SK-N-SH (cell line): ENCODE results near the gene HAT1. TPM values are rescaled to one million over a fixed set of nuclear protein-coding genes. Genes with fewer than 3 reads are reported as not detected.

Experiments used
- CTCF ChIA-PET: fragments of 300-600, 350-600 bp; formaldehyde crosslinking; extraction: SDS; loops from one replicate; lab custom pipeline; 2021; lab: Yijun Ruan, JAX
- POLR2A ChIA-PET: fragments of 350-600 bp; sonication (Branson Sonifier 250); formaldehyde crosslinking; extraction: SDS; loops from one replicate; lab custom pipeline; 2020; ENCODE audit warnings: antibody characterized with exemption, inconsistent platforms; lab: Yijun Ruan, JAX
- DNase-seq: peaks from one replicate; pipeline ENCODE4 v3.0.0; 2012
- H2AFZ ChIP-seq: fragments of 200-600 bp; sonication (generic); 2 replicates; pipeline ENCODE4 v1.8.1; 2016; ENCODE audit warnings: antibody characterized with exemption, mild to moderate bottlenecking, low read depth
- H3F3A ChIP-seq: fragments of 200-600 bp; sonication (generic); replicated peaks from 2 replicates; pipeline ENCODE3; 2016; ENCODE audit warnings: antibody characterized with exemption, mild to moderate bottlenecking; ENCODE audit not compliant: insufficient read depth
- H3K27ac ChIP-seq, 2 experiments: fragments of 200-500 bp in 1 of 2; fragments of 200-600 bp in 1 of 2; sonication (Bioruptor generic) in 1 of 2; sonication (generic), shearing (Covaris generic) in 1 of 2; 2 replicates each; pipeline versions ENCODE4 v1.5.1 to v1.6.1; 2014 to 2016; ENCODE audit warnings: low read depth in 2 of 2, inconsistent platforms in 1 of 2, low read length in 1 of 2, mild to moderate bottlenecking in 1 of 2, mixed read lengths in 1 of 2
- H3K27me3 ChIP-seq: fragments of 200-600 bp; sonication (generic), shearing (Covaris generic); 2 replicates; pipeline ENCODE4 v1.6.1; 2016; ENCODE audit warnings: mixed run types; ENCODE audit not compliant: insufficient read depth
- H3K36me3 ChIP-seq, 2 experiments: fragments of 200-500 bp in 1 of 2; fragments of 200-600 bp in 1 of 2; sonication (Bioruptor generic) in 1 of 2; sonication (generic) in 1 of 2; replicated peaks in 1 of 2; 2 replicates each; pipeline versions ENCODE3 to v1.5.1; 2014 to 2016; ENCODE audit warnings: low read length in 1 of 2, mild to moderate bottlenecking in 1 of 2; ENCODE audit not compliant: insufficient read depth in 2 of 2, control insufficient read depth in 1 of 2
- H3K4me1 ChIP-seq, 2 experiments: fragments of 200-500 bp in 1 of 2; fragments of 200-600 bp in 1 of 2; sonication (Bioruptor generic) in 1 of 2; sonication (generic), shearing (Covaris generic) in 1 of 2; 2 replicates each; pipeline versions ENCODE4 v1.5.1 to v1.6.1; 2014 to 2016; ENCODE audit warnings: low read depth in 1 of 2, low read length in 1 of 2, mixed run types in 1 of 2; ENCODE audit not compliant: insufficient read depth in 2 of 2, control insufficient read depth in 1 of 2
- H3K4me2 ChIP-seq: fragments of 200-600 bp; sonication (generic), shearing (Covaris generic); 2 replicates; pipeline ENCODE4 v1.6.1; 2017; ENCODE audit warnings: mixed run types
- H3K4me3 ChIP-seq, 2 experiments: fragments of 200-500 bp in 1 of 2; fragments of 200-600 bp in 1 of 2; sonication (Bioruptor generic) in 1 of 2; sonication (generic), shearing (Covaris generic) in 1 of 2; 2 replicates each; pipeline versions ENCODE4 v1.5.1 to v1.8.1; 2014 to 2016; ENCODE audit warnings: low read depth in 2 of 2, inconsistent platforms in 1 of 2, low read length in 1 of 2, mild to moderate bottlenecking in 1 of 2, mixed read lengths in 1 of 2, moderate library complexity in 1 of 2
- H3K79me2 ChIP-seq: fragments of 200-600 bp; sonication (generic); 2 replicates; pipeline ENCODE4 v1.8.1; 2017; ENCODE audit warnings: mild to moderate bottlenecking; ENCODE audit not compliant: insufficient read depth
- H3K9ac ChIP-seq: fragments of 200-600 bp; sonication (generic); 2 replicates; pipeline ENCODE4 v1.6.1; 2017; ENCODE audit warnings: mixed run types
- H3K9me2 ChIP-seq: fragments of 200-600 bp; sonication (generic); 2 replicates; pipeline ENCODE4 v1.6.1; 2017; ENCODE audit warnings: mixed run types
- H3K9me3 ChIP-seq: fragments of 200-600 bp; sonication (generic); 2 replicates; pipeline ENCODE4 v1.6.1; 2017; ENCODE audit warnings: mixed run types, mild to moderate bottlenecking, moderate library complexity
- H4K20me1 ChIP-seq: fragments of 200-600 bp; sonication (generic); 2 replicates; pipeline ENCODE4 v1.6.1; 2017; ENCODE audit warnings: mild to moderate bottlenecking, mixed run types; ENCODE audit not compliant: insufficient read depth
- FOXJ3 ChIP-seq: sonication (generic); formaldehyde crosslinking; IDR thresholded peaks from 2 replicates; pipeline ENCODE4 v1.5.1; 2020; ENCODE audit warnings: mild to moderate bottlenecking, missing genetic modification reagents
- FOXM1 ChIP-seq: IDR thresholded peaks from 2 replicates; pipeline ENCODE4 v1.4.0; 2012; ENCODE audit warnings: low read depth, mild to moderate bottlenecking
- MEF2A ChIP-seq: IDR thresholded peaks from 2 replicates; pipeline ENCODE4 v1.4.0; 2012; ENCODE audit warnings: low read depth, borderline replicate concordance
- NFIC ChIP-seq: IDR thresholded peaks from 2 replicates; pipeline ENCODE4 v1.4.0; 2012; ENCODE audit warnings: borderline replicate concordance
- NRF1 ChIP-seq: IDR thresholded peaks from 2 replicates; pipeline ENCODE4 v1.6.1; 2012; ENCODE audit warnings: low read depth, mild to moderate bottlenecking, low read length
- RAD21 ChIP-seq: IDR thresholded peaks from 2 replicates; pipeline ENCODE4 v1.6.1; 2012; ENCODE audit warnings: mild to moderate bottlenecking, low read length
- RCOR1 ChIP-seq: fragments of 150-350 bp; IDR thresholded peaks from 2 replicates; pipeline ENCODE4 v1.6.1; 2017; ENCODE audit warnings: antibody characterized with exemption, low read length
- RXRA ChIP-seq: IDR thresholded peaks from 2 replicates; pipeline ENCODE4 v1.4.0; 2012; ENCODE audit warnings: low read depth, mild to moderate bottlenecking, borderline replicate concordance
- WGBS: methylation state at CpG from one replicate; pipeline ENCODE4 v1.1.6; 2017; ENCODE audit warnings: low lambda C conversion rate; 5-methylcytosine and 5-hydroxymethylcytosine counted together
- polyA plus RNA-seq, 3 experiments: library from polyadenylated mRNA; depleted of rRNA; stranded (reverse); fragments of >200 nt; gene quantifications; 2 replicates each; pipeline ENCODE4 v1.2.3, GENCODE V29; 2012
- TF ChIP-seq, protein P1 (sequence below): fragments of 200-600 bp; sonication (generic); IDR thresholded peaks from 2 replicates; pipeline ENCODE4 v1.6.1; 2017; ENCODE audit warnings: antibody characterized with exemption, mild to moderate bottlenecking, moderate library complexity

The HAT1 gene
- polyA plus RNA-seq, 1 of the 3 experiments (the other 2 are of a cell fraction), result 18.6 TPM

DNA sequence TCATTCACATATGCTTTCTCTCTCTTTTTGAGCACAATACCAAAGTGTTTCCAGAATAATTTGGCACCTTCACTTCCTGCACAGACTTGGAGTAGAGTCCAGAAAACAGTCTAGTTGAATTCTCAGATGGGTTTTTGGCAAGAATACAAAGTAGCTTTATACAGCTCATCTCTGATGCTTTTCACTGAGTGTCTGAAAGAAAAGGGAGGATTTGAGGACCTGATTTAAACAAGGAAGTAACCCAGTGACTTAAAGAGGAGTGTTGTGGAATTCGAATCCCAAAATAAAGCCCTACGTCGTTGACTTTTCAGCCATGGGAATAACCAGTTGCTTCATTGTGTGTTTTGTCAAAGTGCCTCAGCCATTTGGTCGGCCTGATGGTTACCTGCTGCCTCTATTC is 109.3 kb downstream of the HAT1 start:
- H3K9me2 ChIP-seq, result no peaks in the 10 kb centered on the region
- H3K79me2 ChIP-seq, result no peaks in the 10 kb centered on the region
- WGBS, result 82% methylated on average over 4 of the region's 4 CpGs
- no peaks in the 10 kb centered on the region for H3K4me1 ChIP-seq
- H3F3A ChIP-seq, result peaks cover 2% of the 10 kb centered on the region
- H3K9ac ChIP-seq, result no peak overlapping the region
- CTCF ChIA-PET, result interaction anchor here (1.4 kb wide), 1 partner anchor 82 kb away, joined by 3 read pairs; no protein-coding TSS in a partner anchor
- H3K36me3 ChIP-seq, result no peaks in the 10 kb centered on the region
- H3K4me2 ChIP-seq, result no peak overlapping the region
- no peak overlapping the region for H2AFZ ChIP-seq
- H3K4me3 ChIP-seq, result no peak overlapping the region
- TF ChIP-seq, protein P1, sequence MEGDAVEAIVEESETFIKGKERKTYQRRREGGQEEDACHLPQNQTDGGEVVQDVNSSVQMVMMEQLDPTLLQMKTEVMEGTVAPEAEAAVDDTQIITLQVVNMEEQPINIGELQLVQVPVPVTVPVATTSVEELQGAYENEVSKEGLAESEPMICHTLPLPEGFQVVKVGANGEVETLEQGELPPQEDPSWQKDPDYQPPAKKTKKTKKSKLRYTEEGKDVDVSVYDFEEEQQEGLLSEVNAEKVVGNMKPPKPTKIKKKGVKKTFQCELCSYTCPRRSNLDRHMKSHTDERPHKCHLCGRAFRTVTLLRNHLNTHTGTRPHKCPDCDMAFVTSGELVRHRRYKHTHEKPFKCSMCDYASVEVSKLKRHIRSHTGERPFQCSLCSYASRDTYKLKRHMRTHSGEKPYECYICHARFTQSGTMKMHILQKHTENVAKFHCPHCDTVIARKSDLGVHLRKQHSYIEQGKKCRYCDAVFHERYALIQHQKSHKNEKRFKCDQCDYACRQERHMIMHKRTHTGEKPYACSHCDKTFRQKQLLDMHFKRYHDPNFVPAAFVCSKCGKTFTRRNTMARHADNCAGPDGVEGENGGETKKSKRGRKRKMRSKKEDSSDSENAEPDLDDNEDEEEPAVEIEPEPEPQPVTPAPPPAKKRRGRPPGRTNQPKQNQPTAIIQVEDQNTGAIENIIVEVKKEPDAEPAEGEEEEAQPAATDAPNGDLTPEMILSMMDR, result no peak
- TF ChIP-seq RXRA, result no peak
- no peak for TF ChIP-seq NFIC
- no peak for TF ChIP-seq FOXJ3 (CRISPR knock-in tag)
- no peak for TF ChIP-seq RCOR1
- TF ChIP-seq RAD21, result no peak
- TF ChIP-seq FOXM1, result no peak
- TF ChIP-seq MEF2A, result no peak
- TF ChIP-seq NRF1, result no peak
- H3K9me3 ChIP-seq, result no peaks in the 10 kb centered on the region
- no peak for DNase-seq
- POLR2A ChIA-PET, result no interaction called here
- H4K20me1 ChIP-seq, result no peaks in the 10 kb centered on the region
- no peaks in the 10 kb centered on the region for H3K27me3 ChIP-seq
- no peak overlapping the region for H3K27ac ChIP-seq

Other genes starting within 250 kb of the HAT1 start
- gene DYNC1I2, start 235.0 kb upstream of the HAT1 start, polyA plus RNA-seq (2012; rRNA removed), result 99.7 and 134 TPM in 2 replicates
- gene SLC25A12, start 28.2 kb upstream of the HAT1 start, polyA plus RNA-seq (2012; rRNA removed), result 13.0 and 18.8 TPM in 2 replicates
- 9.0 and 10.3 TPM in 2 replicates for gene METAP1D, start 77.5 kb downstream of the HAT1 start, polyA plus RNA-seq (2012; rRNA removed)
- 0.07 and 0.13 TPM in 2 replicates for gene DLX1, start 163.0 kb downstream of the HAT1 start, polyA plus RNA-seq (2012; rRNA removed)
- 0.02 TPM in 2 replicates for gene DLX2, start 180.4 kb downstream of the HAT1 start, polyA plus RNA-seq (2012; rRNA removed)